ENCODE data around the gene WDR81.

- no peak for TF ChIP-seq CTCF (IDR thresholded peaks at IDR 0.05)
- no peak for TF ChIP-seq EP300 (IDR thresholded peaks at IDR 0.05)
Observed at GRCh38 chr17:1714427-1714979, 10.0 kb upstream of the WDR81 start.

Measured in stomach (tissue), 4 donors.